Body of pancreas (tissue), 4 donors: Measurements from ENCODE around the gene DHX8.

ENCODE experiments used
- CTCF ChIP-seq, 7 experiments: fragments of 450-650 bp in 4 of 7; fragments of 200-600 bp in 3 of 7; sonication (generic) in 3 of 7; IDR thresholded peaks; one replicate each; pipeline ENCODE4 v1.5.1; 2016 to 2019; ENCODE audit warnings: antibody characterized with exemption in 7 of 7
- POLR2A ChIP-seq, 3 donors: fragments of 450-650 bp; IDR thresholded peaks; one replicate each; pipeline ENCODE4 v1.6.1; 2016; ENCODE audit warnings: antibody characterized with exemption in 3 of 3, mild to moderate bottlenecking in 2 of 3

DNA sequence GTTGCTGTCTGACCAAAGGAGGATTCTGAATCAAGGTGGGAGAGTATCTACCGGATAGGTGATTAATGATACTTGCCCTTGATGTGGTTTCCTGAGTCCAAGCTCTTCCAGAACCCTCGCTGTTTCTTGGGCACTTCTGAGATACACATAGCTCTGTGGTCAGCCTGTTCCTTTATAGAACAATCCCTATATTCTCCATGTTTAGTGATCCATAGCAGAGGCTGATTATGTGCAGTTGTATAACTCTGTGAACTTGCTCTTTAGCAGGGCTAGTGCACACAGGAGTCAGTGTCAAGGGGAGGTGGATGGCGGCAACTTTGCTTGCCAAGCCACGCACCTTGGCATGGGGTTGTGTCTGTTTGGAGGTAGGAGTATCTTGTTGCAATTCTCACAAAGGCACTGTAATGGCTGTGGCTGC is 48.9 kb upstream of the DHX8 start:
- TF ChIP-seq POLR2A (IDR thresholded peaks at IDR 0.05) (no peak), CTCF (IDR thresholded peaks at IDR 0.05) (no peak)
